Liver (tissue), 9 donors: ENCODE results near the gene GPC3. TPM values are rescaled to one million over a fixed set of nuclear protein-coding genes. Genes with fewer than 3 reads are reported as not detected.

Experiments
- DNase-seq: peaks from one replicate; pipeline ENCODE4 v3.0.0-alpha.2; 2017; ENCODE audit warnings: low spot score
- H3K27ac ChIP-seq, 2 donors: one replicate each; pipeline ENCODE4 v1.7.0; 2013; ENCODE audit warnings: inconsistent platforms in 2 of 2, low read length in 2 of 2, control low read depth in 1 of 2, low read depth in 1 of 2, mild to moderate bottlenecking in 1 of 2
- H3K27me3 ChIP-seq, 4 donors: one replicate each; pipeline versions ENCODE4 v1.6.1 to v1.7.0; 2013; ENCODE audit warnings: low read length in 3 of 4, inconsistent platforms in 1 of 4, mild to moderate bottlenecking in 1 of 4, moderate library complexity in 1 of 4; ENCODE audit not compliant: control insufficient read depth in 4 of 4, insufficient read depth in 4 of 4
- H3K36me3 ChIP-seq, 4 donors: one replicate each; pipeline versions ENCODE4 v1.6.1 to v1.7.0; 2013; ENCODE audit warnings: low read length in 3 of 4, mild to moderate bottlenecking in 3 of 4, low read depth in 1 of 4, moderate library complexity in 1 of 4; ENCODE audit not compliant: control insufficient read depth in 4 of 4, insufficient read depth in 3 of 4
- H3K4me1 ChIP-seq, 4 donors: one replicate each; pipeline versions ENCODE4 v1.6.1 to v1.7.0; 2013; ENCODE audit warnings: low read length in 3 of 4, mild to moderate bottlenecking in 3 of 4, moderate library complexity in 1 of 4; ENCODE audit not compliant: control insufficient read depth in 4 of 4, insufficient read depth in 4 of 4
- H3K4me3 ChIP-seq, 3 donors: one replicate each; pipeline versions ENCODE4 v1.6.1 to v1.7.0; 2013; ENCODE audit warnings: low read length in 3 of 3, control low read depth in 1 of 3, low read depth in 1 of 3, mild to moderate bottlenecking in 1 of 3
- H3K9ac ChIP-seq, 2 donors: one replicate each; pipeline ENCODE4 v1.7.0; 2013; ENCODE audit warnings: low read length in 2 of 2, mild to moderate bottlenecking in 2 of 2, moderate library complexity in 2 of 2, control low read depth in 1 of 2, low read depth in 1 of 2
- H3K9me3 ChIP-seq, 4 donors: one replicate each; pipeline versions ENCODE4 v1.6.1 to v1.7.0; 2013; ENCODE audit warnings: low read length in 3 of 4; ENCODE audit not compliant: control insufficient read depth in 4 of 4
- EGR1 ChIP-seq, 2 donors: IDR thresholded peaks; 2 replicates each; pipeline ENCODE4 v1.6.1; 2016 to 2018; ENCODE audit warnings: antibody characterized with exemption in 2 of 2, low read depth in 2 of 2
- FOXA1 ChIP-seq: IDR thresholded peaks from 2 replicates; pipeline ENCODE4 v1.6.1; 2016; ENCODE audit warnings: antibody characterized with exemption
- GABPA ChIP-seq, 2 donors: IDR thresholded peaks in 1 of 2; conservative IDR thresholded peaks in 1 of 2; 2 replicates each; pipeline ENCODE4 v1.6.1; 2016; ENCODE audit warnings: antibody characterized with exemption in 2 of 2, mild to moderate bottlenecking in 1 of 2, moderate library complexity in 1 of 2
- HNF4A ChIP-seq, 2 donors: conservative IDR thresholded peaks; 2 replicates each; pipeline ENCODE4 v1.6.1; 2016; ENCODE audit warnings: antibody characterized with exemption in 2 of 2, mild to moderate bottlenecking in 2 of 2
- JUND ChIP-seq, 2 donors: IDR thresholded peaks; 2 replicates each; pipeline ENCODE4 v1.6.1; 2016; ENCODE audit warnings: antibody characterized with exemption in 2 of 2
- MAX ChIP-seq: IDR thresholded peaks from 2 replicates; pipeline ENCODE4 v1.6.1; 2016; ENCODE audit warnings: antibody characterized with exemption
- NR2F2 ChIP-seq: IDR thresholded peaks from 2 replicates; pipeline ENCODE4 v1.6.1; 2016; ENCODE audit warnings: antibody characterized with exemption
- RAD21 ChIP-seq, 2 donors: IDR thresholded peaks; 2 replicates each; pipeline ENCODE4 v1.6.1; 2016; ENCODE audit warnings: antibody characterized with exemption in 2 of 2, mild to moderate bottlenecking in 2 of 2
- REST ChIP-seq: IDR thresholded peaks from 2 replicates; pipeline ENCODE4 v1.6.1; 2016; ENCODE audit warnings: antibody characterized with exemption, mild to moderate bottlenecking
- RXRA ChIP-seq, 2 donors: IDR thresholded peaks; 2 replicates each; pipeline ENCODE4 v1.6.1; 2017 to 2018; ENCODE audit warnings: antibody characterized with exemption in 2 of 2, mild to moderate bottlenecking in 1 of 2
- TAF1 ChIP-seq: conservative IDR thresholded peaks from 2 replicates; pipeline ENCODE4 v1.6.1; 2016; ENCODE audit warnings: antibody characterized with exemption, mild to moderate bottlenecking
- YY1 ChIP-seq: IDR thresholded peaks from 2 replicates; pipeline ENCODE4 v1.6.1; 2016; ENCODE audit warnings: antibody characterized with exemption, mild to moderate bottlenecking
- WGBS: extraction: QIAGEN DNeasy Blood & Tissue Kit; methylation state at CpG from one replicate; pipeline ENCODE4 v1.1.7; 2013; 5-methylcytosine and 5-hydroxymethylcytosine counted together
- polyA plus RNA-seq, 2 donors: library from polyadenylated mRNA; stranded (reverse) in 1 of 2; unstranded in 1 of 2; fragments of 200-250 nt in 1 of 2; fragments of >200 nt in 1 of 2; fragmentation: Nextera tagmentation in 1 of 2; extraction: Ambion mirVana in 1 of 2; gene quantifications; one replicate each; pipeline versions ENCODE4 v1.2.1 to v1.2.3, GENCODE V29; 2013 to 2015
- total RNA-seq, 2 donors: library from RNA; depleted of rRNA; stranded (reverse); fragments of >200 nt; gene quantifications; one replicate each; pipeline ENCODE4 v1.2.3, GENCODE V29; 2014
- TF ChIP-seq, protein P1 (sequence below): IDR thresholded peaks from 2 replicates; pipeline ENCODE4 v1.6.1; 2016; ENCODE audit warnings: antibody characterized with exemption
- TF ChIP-seq, protein P2 (sequence below): IDR thresholded peaks from 2 replicates; pipeline ENCODE4 v1.6.1; 2016; ENCODE audit warnings: antibody characterized with exemption
- TF ChIP-seq, protein P3 (sequence below): fragments of 150-350 bp; IDR thresholded peaks from 2 replicates; pipeline ENCODE4 v1.5.1; 2017; ENCODE audit warnings: improper control_type of control experiment, low read depth, low read length; ENCODE audit not compliant: missing input control
- donor health status: healthy.
- donor health status: healthy.
- donor health status: healthy.
- donor health status: healthy.
- donor health status: healthy.

The GPC3 gene
- total and polyA plus RNA-seq, 4 donors: 0.40 to 1,133 (median 1.5) TPM

- H3K9me3 ChIP-seq: no peaks in the 10 kb centered on the region
- DNase-seq: no peak
- 64% methylated on average over 2 of the region's 2 CpGs for WGBS
- H3K27ac ChIP-seq: no peak overlapping the region
- peaks cover 0 to 6% (median 0%) of the 10 kb centered on the region in 4 donors for H3K27me3 ChIP-seq
- H3K9ac ChIP-seq: no peak overlapping the region
- no peak for TF ChIP-seq JUND (IDR thresholded peaks at IDR 0.05)
- TF ChIP-seq, protein P1, sequence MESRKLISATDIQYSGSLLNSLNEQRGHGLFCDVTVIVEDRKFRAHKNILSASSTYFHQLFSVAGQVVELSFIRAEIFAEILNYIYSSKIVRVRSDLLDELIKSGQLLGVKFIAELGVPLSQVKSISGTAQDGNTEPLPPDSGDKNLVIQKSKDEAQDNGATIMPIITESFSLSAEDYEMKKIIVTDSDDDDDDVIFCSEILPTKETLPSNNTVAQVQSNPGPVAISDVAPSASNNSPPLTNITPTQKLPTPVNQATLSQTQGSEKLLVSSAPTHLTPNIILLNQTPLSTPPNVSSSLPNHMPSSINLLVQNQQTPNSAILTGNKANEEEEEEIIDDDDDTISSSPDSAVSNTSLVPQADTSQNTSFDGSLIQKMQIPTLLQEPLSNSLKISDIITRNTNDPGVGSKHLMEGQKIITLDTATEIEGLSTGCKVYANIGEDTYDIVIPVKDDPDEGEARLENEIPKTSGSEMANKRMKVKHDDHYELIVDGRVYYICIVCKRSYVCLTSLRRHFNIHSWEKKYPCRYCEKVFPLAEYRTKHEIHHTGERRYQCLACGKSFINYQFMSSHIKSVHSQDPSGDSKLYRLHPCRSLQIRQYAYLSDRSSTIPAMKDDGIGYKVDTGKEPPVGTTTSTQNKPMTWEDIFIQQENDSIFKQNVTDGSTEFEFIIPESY: no peak
- no peak for TF ChIP-seq NR2F2
- TF ChIP-seq, protein P2, sequence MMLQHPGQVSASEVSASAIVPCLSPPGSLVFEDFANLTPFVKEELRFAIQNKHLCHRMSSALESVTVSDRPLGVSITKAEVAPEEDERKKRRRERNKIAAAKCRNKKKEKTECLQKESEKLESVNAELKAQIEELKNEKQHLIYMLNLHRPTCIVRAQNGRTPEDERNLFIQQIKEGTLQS: no peak
- no peak for TF ChIP-seq EGR1 (IDR thresholded peaks at IDR 0.05; ENCODE audit: low read depth in 2 of 2)
- no peak for TF ChIP-seq GABPA (IDR thresholded peaks at IDR 0.05 in 1 of 2, conservative IDR thresholded peaks at IDR 0.05 in 1 of 2)
- no peak for TF ChIP-seq MAX
- no peak for TF ChIP-seq RAD21 (IDR thresholded peaks at IDR 0.05)
- TF ChIP-seq YY1: no peak
- no peak for TF ChIP-seq RXRA (IDR thresholded peaks at IDR 0.05)
- TF ChIP-seq TAF1: no peak
- no peak overlapping the region for H3K4me3 ChIP-seq
- H3K4me1 ChIP-seq: no peaks in the 10 kb centered on the region
- H3K36me3 ChIP-seq: no peaks in the 10 kb centered on the region
These were observed 258.8 kb downstream of the GPC3 start for GRCh38 chrX:133726642-133727041.

- TF ChIP-seq, protein P2: no peak
- TF ChIP-seq YY1 (no peak), GABPA (IDR thresholded peaks at IDR 0.05 in 1 of 2, conservative IDR thresholded peaks at IDR 0.05 in 1 of 2) (no peak), EGR1 (IDR thresholded peaks at IDR 0.05; ENCODE audit: low read depth in 2 of 2) (no peak), RAD21 (IDR thresholded peaks at IDR 0.05) (no peak), FOXA1 (no peak), HNF4A (conservative IDR thresholded peaks at IDR 0.05) (no peak), TAF1 (no peak), REST (no peak)
- TF ChIP-seq, protein P3, sequence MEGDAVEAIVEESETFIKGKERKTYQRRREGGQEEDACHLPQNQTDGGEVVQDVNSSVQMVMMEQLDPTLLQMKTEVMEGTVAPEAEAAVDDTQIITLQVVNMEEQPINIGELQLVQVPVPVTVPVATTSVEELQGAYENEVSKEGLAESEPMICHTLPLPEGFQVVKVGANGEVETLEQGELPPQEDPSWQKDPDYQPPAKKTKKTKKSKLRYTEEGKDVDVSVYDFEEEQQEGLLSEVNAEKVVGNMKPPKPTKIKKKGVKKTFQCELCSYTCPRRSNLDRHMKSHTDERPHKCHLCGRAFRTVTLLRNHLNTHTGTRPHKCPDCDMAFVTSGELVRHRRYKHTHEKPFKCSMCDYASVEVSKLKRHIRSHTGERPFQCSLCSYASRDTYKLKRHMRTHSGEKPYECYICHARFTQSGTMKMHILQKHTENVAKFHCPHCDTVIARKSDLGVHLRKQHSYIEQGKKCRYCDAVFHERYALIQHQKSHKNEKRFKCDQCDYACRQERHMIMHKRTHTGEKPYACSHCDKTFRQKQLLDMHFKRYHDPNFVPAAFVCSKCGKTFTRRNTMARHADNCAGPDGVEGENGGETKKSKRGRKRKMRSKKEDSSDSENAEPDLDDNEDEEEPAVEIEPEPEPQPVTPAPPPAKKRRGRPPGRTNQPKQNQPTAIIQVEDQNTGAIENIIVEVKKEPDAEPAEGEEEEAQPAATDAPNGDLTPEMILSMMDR: no peak
- Histone ChIP-seq H3K9me3 (no peaks in the 10 kb centered on the region), H3K9ac (no peak overlapping the region), H3K36me3 (no peaks in the 10 kb centered on the region), H3K27ac (no peak overlapping the region), H3K4me1 (no peaks in the 10 kb centered on the region), H3K27me3 (peaks cover 0 to 3% (median 0%) of the 10 kb centered on the region in 4 donors), H3K4me3 (no peak overlapping the region)
- WGBS: 68% methylated on average over 2 of the region's 2 CpGs
- DNase-seq: no peak
These were observed 259.2 kb downstream of the GPC3 start for GRCh38 chrX:133726211-133726630.
